Amygdala (tissue), 56 donors: ENCODE data around the gene KLLN.
A peak's percentile ranks its signal among the peaks of the same experiment; 100 is the strongest.
"Not testable (repeated sequence)": the region's sequence is repeated elsewhere in the genome, so short reads cannot be mapped to it uniquely, and the experiment has no call there.

Source experiments
- DNase-seq, 56 donors: peaks; one replicate each; lab custom pipeline; 2025; lab: John Stamatoyannopoulos, UW

The KLLN gene

DNA sequence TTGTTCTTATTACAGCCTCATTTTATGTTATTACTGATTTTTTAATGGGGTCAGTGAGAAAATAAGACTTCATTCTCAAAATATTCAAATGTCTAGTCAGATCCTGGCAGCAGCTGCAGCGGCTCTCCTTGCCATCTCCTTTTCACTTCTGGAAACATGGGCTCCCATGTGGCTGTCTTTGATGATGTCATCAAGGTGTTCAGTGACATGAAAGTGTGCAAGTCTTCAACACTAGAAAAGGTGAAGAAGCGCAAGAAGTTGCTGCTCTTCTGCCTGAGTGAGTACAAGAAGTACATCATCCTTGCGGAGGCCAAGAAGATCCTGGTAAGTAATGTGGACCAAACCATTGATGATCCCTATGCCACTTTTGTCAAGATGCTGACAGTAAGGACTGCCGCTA lies 19.6 kb downstream of the KLLN start:
- no peak for DNase-seq

- DNase-seq = no peak
These were observed 20.4 kb downstream of the KLLN start for GRCh38 chr10:87842776-87843497.

- DNase-seq = no peak
These were observed 21.1 kb downstream of the KLLN start for GRCh38 chr10:87842220-87842641.

GRCh38 chr10:87841186-87841585 lies 22.1 kb downstream of the KLLN start:
- DNase-seq = no peak

DNA sequence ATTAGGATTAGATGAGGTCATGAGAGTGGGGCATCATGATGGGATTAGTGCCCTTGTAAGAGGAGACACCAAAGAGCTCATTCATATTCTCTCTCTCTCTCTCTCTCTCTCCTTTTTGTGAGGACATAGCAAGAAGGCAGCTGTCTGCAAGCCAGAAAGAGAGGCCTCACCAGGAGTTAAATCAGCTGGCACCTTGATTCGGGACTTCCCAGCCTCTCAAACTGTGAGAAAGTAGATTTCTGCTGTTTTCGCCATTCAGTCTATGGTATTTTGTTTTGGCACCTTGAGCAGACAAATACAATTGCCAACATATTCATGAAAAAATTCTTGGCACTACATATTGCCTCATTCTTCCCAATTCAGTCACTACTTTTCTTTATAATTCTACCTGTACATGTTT lies 24.7 kb downstream of the KLLN start:
- no peak for DNase-seq

GRCh38 chr10:87837445-87837844 lies 25.9 kb downstream of the KLLN start:
- no peak for DNase-seq

GRCh38 chr10:87836098-87836497 lies 27.2 kb downstream of the KLLN start:
- no peak for DNase-seq

GRCh38 chr10:87829986-87830729 lies 33.2 kb downstream of the KLLN start:
- DNase-seq = no peak

DNA sequence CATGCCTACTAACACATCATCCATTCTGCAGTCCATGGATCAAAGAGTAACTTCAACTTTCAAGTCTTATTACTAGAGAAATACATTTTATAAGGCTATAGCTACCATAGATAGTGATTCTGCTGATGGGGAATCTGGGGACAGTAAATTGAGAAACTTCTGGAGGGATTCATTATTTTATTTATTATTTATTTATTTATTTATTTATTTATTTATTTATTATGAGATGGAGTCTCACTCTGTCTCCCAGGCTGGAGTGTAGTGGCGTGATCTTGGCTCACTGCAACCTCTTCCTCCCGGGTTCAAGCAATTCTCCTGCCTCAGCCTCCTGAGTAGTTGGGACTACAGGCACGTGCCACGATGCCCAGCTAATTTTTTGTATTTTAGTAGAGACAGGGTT lies 34.3 kb downstream of the KLLN start:
- not testable (repeated sequence) for DNase-seq

DNA sequence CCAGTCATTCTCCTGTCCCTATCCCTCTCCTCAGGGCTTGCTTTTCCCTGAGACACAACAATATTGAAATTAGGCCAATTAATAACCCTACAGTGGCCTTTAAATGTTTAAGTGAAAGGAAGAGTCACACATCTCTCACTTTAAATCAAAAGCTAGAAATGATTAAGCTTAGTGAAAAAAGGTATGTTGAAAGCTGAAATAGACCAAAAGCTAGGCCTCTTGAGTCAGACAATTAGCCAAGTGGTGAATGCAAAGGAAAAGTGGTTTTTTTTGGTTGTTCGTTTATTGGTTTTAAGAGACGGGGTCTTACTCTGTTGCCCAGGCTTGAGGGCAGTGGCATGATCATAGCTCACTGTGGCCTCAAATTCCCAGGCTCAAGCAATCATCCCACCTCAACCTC lies 35.7 kb downstream of the KLLN start:
- DNase-seq = no peak

DNA sequence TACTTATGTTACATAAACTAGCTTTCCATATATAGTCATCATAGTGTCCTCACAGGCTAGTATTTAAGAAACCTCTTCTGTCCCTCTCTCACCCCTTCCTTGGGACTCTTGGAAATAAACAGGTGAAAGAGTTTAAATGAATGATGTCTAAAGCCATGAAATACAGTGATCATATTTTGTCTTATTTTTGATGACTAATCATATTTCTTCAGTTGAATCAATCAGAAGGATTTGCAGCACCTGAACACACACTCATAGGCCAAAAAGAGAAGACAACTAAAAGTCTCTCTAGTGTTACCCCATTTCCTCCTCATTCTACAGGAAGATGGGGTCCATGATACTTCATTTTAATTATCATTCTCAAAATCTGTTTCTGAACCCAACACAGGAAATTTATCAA lies 36.7 kb downstream of the KLLN start:
- no peak for DNase-seq

GRCh38 chr10:87819289-87819585 lies 44.1 kb downstream of the KLLN start:
- DNase-seq = no peak

DNA sequence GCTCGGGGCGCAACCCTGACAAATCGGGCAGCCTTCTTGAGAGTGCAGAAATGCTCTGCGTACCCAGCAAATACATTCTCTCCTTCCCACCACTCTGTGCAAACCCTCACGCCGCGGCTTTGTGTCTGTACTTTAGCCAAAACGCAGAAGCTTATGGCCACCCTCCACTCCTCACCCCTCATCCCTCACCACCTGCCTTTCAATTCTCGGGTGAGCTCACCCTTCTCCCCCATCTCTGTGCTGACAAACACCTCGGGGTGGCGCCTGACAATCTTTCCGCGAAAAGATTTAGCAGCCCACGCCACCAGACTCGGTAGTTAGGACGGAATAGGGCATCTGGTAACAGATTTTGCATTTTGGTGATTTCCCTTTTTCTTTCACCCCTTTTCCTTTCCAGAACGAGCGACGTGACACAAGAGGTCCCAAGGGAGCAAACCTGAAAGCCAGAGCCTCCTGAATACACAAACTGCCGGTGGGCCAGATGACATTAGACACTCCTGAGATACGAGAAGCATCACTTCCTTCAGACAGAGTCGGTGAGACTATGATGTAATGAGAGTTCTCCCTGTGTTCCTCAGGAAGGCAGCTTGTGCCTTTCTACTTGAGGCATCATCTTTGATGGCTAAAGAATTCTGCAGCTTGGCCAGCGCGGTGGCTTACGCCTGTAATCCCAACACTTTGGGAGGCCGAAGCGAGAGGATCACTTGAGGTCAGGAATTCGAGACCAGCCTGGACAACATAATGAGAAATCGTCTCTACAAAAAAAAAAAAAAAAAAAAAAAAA lies 44.6 kb downstream of the KLLN start:
- peak in 33 of 56 donors; percentile 6 to 78 (median 36) for DNase-seq

- DNase-seq = peak; percentile 38 to 89 (median 75)
These were observed 45.5 kb downstream of the KLLN start, which contains the start of gene ATAD1 for GRCh38 chr10:87817609-87818504. TSS of gene ATAD1 (minus strand) at chr10:87818226. CDS start at chr10:87814599, 3,627 bp downstream.

- DNase-seq = no peak
These were observed 46.3 kb downstream of the KLLN start for GRCh38 chr10:87816898-87817608.

- no peak for DNase-seq
These were observed 47.0 kb downstream of the KLLN start for GRCh38 chr10:87816163-87816897.
